WTC11 (cell line): ENCODE data around the gene BTBD9.

Experiments
- ATF1 ChIP-seq: sonication (generic); formaldehyde crosslinking; IDR thresholded peaks from 2 replicates; pipeline ENCODE4 v1.8.1; 2023; ENCODE audit warnings: mild to moderate bottlenecking, moderate library complexity, missing genetic modification reagents
- CBFB ChIP-seq: sonication (generic); formaldehyde crosslinking; IDR thresholded peaks from 2 replicates; pipeline ENCODE4 v1.8.1; 2022; ENCODE audit warnings: mild to moderate bottlenecking, low read depth, missing genetic modification reagents
- NR2C2 ChIP-seq: sonication (generic); formaldehyde crosslinking; IDR thresholded peaks from 2 replicates; pipeline ENCODE4 v1.8.0; 2022; ENCODE audit warnings: mild to moderate bottlenecking, missing genetic modification reagents
- TF ChIP-seq, protein P1 (sequence below): fragments of 200-600 bp; IDR thresholded peaks from 2 replicates; pipeline ENCODE4 v1.8.0; 2022; ENCODE audit warnings: antibody characterized with exemption
- TF ChIP-seq, protein P2 (sequence below): sonication (generic); formaldehyde crosslinking; IDR thresholded peaks from 2 replicates; pipeline ENCODE4 v1.8.0; 2022; ENCODE audit warnings: mild to moderate bottlenecking, missing genetic modification reagents

- TF ChIP-seq NR2C2 (CRISPR knock-in tag) (no peak), ATF1 (CRISPR knock-in tag) (no peak), CBFB (CRISPR knock-in tag) (no peak)
- TF ChIP-seq, protein P1, sequence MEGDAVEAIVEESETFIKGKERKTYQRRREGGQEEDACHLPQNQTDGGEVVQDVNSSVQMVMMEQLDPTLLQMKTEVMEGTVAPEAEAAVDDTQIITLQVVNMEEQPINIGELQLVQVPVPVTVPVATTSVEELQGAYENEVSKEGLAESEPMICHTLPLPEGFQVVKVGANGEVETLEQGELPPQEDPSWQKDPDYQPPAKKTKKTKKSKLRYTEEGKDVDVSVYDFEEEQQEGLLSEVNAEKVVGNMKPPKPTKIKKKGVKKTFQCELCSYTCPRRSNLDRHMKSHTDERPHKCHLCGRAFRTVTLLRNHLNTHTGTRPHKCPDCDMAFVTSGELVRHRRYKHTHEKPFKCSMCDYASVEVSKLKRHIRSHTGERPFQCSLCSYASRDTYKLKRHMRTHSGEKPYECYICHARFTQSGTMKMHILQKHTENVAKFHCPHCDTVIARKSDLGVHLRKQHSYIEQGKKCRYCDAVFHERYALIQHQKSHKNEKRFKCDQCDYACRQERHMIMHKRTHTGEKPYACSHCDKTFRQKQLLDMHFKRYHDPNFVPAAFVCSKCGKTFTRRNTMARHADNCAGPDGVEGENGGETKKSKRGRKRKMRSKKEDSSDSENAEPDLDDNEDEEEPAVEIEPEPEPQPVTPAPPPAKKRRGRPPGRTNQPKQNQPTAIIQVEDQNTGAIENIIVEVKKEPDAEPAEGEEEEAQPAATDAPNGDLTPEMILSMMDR = no peak
- TF ChIP-seq, protein P2, sequence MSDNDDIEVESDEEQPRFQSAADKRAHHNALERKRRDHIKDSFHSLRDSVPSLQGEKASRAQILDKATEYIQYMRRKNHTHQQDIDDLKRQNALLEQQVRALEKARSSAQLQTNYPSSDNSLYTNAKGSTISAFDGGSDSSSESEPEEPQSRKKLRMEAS (CRISPR knock-in tag) = no peak
Measured at GRCh38 chr6:38460186-38460585, 179.5 kb downstream of the BTBD9 start.
